LoVo (cell line): ENCODE measurements around the gene ETV3.
"Not testable (repeated sequence)": the region's sequence is repeated elsewhere in the genome, so short reads cannot be mapped to it uniquely, and the experiment has no call there.

ENCODE experiments used
- DNase-seq: peaks from one replicate; pipeline ENCODE4 v3.0.0-alpha.2; 2016; ENCODE audit warnings: low spot score

ETV3 gene

GRCh38 chr1:157138220-157139051, at the start of gene ETV3:
TSS of gene ETV3 (minus strand) at chr1:157138395. CDS start at chr1:157136352, 2,043 bp downstream.
- peak; percentile 92 for DNase-seq

- no peak for DNase-seq
Observed at GRCh38 chr1:157186281-157186992, 48.2 kb upstream of the ETV3 start.

- no peak for DNase-seq
Observed at GRCh38 chr1:157183870-157184269, 45.7 kb upstream of the ETV3 start.

GRCh38 chr1:157182371-157182770, 44.2 kb upstream of the ETV3 start:
- DNase-seq, result not testable (repeated sequence)

- no peak for DNase-seq
Observed at GRCh38 chr1:157181790-157182189, 43.6 kb upstream of the ETV3 start.

- no peak for DNase-seq
Observed at GRCh38 chr1:157181258-157181657, 43.1 kb upstream of the ETV3 start.

- DNase-seq, result no peak
Observed at GRCh38 chr1:157178490-157178889, 40.3 kb upstream of the ETV3 start.

- DNase-seq, result no peak
Observed at GRCh38 chr1:157177733-157178394, 39.7 kb upstream of the ETV3 start.

GRCh38 chr1:157176591-157177121, 38.5 kb upstream of the ETV3 start:
- DNase-seq, result no peak

GRCh38 chr1:157176016-157176415, 37.8 kb upstream of the ETV3 start:
- DNase-seq, result no peak

- DNase-seq, result no peak
Observed at GRCh38 chr1:157173900-157174410, 35.8 kb upstream of the ETV3 start.

- not testable (repeated sequence) for DNase-seq
Observed at GRCh38 chr1:157173241-157173640, 35.0 kb upstream of the ETV3 start.

GRCh38 chr1:157172591-157172990, 34.4 kb upstream of the ETV3 start:
- DNase-seq, result not testable (repeated sequence)

- DNase-seq, result not testable (repeated sequence)
Observed at GRCh38 chr1:157171903-157172503, 33.8 kb upstream of the ETV3 start.

- peak; percentile 37 for DNase-seq
Observed at GRCh38 chr1:157170677-157171515, 32.7 kb upstream of the ETV3 start.

GRCh38 chr1:157168015-157168414, 29.8 kb upstream of the ETV3 start:
- no peak for DNase-seq

GRCh38 chr1:157167437-157167836, 29.2 kb upstream of the ETV3 start:
- no peak for DNase-seq

GRCh38 chr1:157166590-157166989, 28.4 kb upstream of the ETV3 start:
- no peak for DNase-seq

- peak; percentile 72 for DNase-seq
Observed at GRCh38 chr1:157163273-157164127, 25.3 kb upstream of the ETV3 start.

- no peak for DNase-seq
Observed at GRCh38 chr1:157162345-157162744, 24.1 kb upstream of the ETV3 start.
